LNCAP (cell line): Measurements from ENCODE around the gene CAMK2B.

Experiments
- TF ChIP-seq, protein P1 (sequence below): fragments of 450-650 bp; IDR thresholded peaks from 2 replicates; pipeline ENCODE4 v1.5.1; 2017; ENCODE audit warnings: mild to moderate bottlenecking

The CAMK2B gene

DNA sequence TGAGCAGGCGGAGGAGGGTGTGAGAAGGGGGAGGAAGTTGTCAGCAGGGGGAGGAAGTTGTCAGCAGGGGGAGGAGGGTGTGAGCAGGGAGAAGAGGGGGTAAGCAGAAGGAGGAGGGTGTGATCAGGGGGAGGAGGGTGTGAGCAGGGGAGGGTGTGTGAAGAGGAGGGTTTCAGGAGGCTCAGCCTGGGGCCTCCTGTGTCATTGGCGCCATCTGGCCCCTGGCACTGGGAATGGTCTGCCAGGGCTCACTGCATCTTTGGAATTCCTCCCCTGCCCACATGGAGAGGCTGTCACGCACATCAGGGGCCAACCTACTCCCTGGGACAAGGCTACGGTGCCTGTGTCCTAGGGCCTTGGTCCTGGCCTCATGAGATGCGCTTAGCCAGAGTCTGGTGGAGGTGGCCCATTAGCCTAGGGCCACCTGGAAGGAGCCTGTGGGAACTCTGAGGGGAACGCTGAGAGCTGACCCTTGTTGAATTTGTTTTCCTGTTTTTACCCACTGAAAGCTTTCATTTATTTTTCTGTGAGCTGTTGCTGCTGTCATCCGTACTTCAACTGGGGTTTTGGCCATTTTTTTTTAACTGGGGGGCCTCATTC is 18.0 kb downstream of the CAMK2B start:
- TF ChIP-seq, protein P1, sequence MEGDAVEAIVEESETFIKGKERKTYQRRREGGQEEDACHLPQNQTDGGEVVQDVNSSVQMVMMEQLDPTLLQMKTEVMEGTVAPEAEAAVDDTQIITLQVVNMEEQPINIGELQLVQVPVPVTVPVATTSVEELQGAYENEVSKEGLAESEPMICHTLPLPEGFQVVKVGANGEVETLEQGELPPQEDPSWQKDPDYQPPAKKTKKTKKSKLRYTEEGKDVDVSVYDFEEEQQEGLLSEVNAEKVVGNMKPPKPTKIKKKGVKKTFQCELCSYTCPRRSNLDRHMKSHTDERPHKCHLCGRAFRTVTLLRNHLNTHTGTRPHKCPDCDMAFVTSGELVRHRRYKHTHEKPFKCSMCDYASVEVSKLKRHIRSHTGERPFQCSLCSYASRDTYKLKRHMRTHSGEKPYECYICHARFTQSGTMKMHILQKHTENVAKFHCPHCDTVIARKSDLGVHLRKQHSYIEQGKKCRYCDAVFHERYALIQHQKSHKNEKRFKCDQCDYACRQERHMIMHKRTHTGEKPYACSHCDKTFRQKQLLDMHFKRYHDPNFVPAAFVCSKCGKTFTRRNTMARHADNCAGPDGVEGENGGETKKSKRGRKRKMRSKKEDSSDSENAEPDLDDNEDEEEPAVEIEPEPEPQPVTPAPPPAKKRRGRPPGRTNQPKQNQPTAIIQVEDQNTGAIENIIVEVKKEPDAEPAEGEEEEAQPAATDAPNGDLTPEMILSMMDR: peak; percentile 26; the same call in 1 of the 2 replicates

DNA sequence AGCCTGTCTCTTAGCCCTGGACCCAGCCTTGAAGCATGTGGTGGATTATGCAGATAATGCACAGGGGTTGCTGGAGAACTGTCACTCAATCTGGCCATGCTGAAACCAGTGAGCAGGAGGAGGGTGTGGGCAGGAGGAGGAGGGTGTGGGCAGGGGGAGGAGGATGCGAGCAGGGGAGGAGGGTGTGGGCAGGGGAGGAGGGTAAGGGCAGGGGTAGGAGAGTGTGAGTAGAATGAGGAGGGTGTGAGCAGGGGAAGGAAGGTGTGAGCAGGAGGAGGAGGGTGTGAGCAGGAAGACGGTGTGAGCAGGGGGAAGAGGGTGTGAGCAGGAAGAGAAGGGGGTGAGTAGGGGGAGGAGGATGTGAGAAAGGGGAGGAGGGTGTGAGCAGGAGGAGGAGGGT is 18.8 kb downstream of the CAMK2B start:
- TF ChIP-seq, protein P1: no peak

DNA sequence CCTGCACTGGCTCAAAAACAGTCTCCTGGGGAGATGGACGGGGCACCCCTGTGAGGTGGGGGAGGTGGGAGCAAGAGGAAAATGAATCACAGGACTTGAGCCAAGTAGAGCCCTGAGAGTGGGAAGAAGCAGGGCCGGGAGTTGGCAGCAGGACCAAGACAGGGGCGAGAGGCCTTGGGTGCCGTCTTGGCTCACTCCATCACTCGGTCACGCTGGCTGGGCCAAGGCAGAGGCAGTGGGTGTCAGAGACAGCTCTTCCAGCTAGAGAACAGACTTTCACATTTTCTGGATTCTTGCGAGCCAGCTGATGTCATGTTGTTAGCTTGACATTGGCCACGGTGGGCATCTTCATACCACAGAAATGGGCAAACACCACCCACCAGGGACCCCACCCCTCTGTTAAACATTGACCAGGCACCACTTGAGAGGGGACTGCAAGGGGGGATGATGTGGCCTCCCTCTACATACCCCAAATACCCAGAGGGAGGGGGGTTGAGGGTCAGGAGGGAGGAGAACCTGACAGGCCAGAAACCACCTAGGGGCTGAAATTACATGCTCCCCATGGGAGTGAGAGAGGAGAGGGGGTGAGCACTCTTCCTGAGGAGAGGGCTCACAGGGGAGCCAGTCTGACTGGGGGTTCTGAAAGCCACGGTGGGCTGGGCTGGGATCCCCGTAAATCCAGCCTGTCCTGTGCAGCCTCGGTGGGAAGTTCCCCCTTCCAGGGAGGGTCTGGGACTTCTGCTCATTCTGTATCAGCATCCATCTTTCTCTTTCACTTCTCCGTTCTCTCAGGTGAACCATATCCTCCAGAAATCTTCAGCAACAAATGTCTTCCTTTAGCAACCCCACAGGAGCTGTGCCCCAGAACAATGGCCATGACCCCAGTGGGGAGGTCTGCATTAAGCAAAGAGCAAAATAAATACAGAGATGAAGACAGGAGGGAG is 19.6 kb downstream of the CAMK2B start:
- TF ChIP-seq, protein P1: no peak

DNA sequence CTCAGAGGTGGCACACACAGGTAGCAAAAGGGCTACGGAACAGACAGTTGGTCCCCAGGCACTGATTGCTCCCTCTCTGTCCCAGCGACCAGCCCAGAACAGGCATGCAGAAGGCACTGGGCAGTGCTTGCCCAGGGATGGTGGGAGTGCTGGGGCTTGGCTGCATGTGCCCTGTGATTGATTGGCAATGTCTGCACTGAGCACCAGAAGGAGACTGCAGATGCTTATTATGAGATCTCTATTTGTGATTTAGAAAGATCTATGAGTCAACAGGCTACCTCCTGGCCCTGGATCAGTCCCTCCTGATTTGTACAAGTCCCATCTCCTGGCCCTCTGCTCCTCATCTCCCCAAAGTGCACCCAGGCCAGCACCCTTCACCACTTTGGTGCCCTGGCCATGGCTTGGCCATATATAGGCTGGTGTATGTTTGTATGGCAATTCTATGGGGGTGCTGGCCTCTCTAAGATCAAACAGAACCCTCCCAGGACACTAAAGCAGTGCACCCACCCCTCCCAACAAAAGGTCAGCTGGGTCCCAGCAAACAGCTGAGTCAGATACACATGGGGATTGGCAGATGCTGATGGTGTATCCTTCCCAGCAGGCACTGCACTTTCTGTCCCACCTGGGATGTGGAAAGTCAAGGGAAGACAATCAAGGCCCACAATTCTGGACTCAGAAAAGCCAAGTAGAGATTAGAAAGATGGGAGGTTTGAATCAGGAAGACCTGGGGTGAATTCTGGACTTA is 30.9 kb downstream of the CAMK2B start:
- TF ChIP-seq, protein P1: no peak

DNA sequence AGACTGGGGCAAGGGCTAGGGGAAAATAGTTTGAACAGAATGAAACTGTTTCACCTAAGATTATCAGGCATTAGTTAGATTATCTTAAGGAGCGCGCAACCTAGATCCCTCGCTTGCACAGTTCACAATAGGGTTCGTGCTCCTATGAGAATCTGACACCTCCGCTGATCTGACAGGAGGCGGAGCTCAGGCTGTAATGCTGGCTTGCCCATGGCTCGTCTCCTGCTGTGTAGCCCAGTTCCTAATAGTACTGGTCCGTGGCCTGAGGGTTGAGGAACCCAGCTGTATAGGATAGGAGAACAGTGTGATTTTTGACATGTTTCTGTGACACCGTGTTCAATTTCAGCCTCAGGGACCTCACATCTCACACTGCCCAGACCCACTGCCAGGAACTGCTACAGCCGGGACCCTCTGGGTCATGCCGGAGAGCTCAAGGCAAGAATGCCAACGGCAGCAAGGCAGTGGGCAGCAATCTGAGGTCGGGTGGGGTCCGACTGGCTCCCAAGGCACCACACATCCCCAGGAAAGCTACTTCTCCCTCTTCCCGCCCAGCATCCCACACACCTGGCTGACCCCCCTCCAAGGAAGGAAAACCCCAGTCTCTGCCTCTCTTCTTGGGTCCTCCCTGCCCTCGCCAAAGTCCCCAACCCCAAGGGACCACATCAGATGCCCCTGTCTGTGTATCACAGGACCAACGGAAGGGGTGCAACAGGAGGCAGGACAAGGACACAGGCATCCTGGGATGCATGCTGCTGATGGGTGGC is 31.7 kb downstream of the CAMK2B start:
- TF ChIP-seq, protein P1: no peak

DNA sequence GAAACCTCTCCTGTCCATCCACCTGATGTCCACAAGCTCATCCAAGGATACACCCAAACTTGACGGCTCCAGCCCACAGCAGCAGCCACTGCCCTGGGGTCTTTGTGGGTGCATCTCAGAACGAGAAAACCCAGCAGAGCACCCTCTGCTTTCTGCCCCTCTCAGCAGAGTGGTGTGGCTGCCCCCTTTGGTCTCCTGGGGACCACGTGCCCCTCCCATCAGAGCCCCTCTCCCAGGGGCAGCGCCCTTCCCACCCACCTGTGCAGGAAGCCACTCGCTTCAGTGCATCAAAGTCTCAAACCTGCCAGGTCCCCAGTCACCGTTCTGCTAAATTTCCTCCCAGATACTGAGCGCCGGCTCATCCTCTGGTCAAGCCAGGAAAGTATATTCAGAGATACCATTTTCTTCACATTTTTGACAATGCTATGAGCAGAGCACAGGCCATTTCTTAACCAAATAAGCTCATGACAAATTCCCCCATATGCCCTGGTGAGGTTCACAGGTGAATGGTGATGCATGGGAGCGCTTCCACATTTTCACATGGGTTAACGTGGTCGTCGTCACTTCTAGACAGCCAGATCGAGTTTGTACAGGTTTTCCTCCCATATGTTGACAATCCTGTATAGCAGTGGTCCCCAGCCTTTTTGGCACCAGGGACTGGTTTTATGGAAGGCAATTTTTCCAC is 32.4 kb downstream of the CAMK2B start:
- TF ChIP-seq, protein P1: no peak
